ENCODE results near the gene NUBPL.

- no peak for TF ChIP-seq POLR2A (IDR thresholded peaks at IDR 0.05)
- TF ChIP-seq, protein P1, sequence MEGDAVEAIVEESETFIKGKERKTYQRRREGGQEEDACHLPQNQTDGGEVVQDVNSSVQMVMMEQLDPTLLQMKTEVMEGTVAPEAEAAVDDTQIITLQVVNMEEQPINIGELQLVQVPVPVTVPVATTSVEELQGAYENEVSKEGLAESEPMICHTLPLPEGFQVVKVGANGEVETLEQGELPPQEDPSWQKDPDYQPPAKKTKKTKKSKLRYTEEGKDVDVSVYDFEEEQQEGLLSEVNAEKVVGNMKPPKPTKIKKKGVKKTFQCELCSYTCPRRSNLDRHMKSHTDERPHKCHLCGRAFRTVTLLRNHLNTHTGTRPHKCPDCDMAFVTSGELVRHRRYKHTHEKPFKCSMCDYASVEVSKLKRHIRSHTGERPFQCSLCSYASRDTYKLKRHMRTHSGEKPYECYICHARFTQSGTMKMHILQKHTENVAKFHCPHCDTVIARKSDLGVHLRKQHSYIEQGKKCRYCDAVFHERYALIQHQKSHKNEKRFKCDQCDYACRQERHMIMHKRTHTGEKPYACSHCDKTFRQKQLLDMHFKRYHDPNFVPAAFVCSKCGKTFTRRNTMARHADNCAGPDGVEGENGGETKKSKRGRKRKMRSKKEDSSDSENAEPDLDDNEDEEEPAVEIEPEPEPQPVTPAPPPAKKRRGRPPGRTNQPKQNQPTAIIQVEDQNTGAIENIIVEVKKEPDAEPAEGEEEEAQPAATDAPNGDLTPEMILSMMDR (IDR thresholded peaks at IDR 0.05) = no peak
These were observed 19.5 kb upstream of the NUBPL start for GRCh38 chr14:31541702-31542101.

Measured in lower leg skin (tissue), 3 donors.